ENCODE measurements around the gene RAB7A. TPM values are rescaled to one million over a fixed set of nuclear protein-coding genes. Genes with fewer than 3 reads are reported as not detected.

Gene RAB7A
- total RNA-seq, 1 experiment from 2014 or later = 284 TPM

GRCh38 chr3:128784232-128784631 is 58.2 kb downstream of the RAB7A start:
- intact Hi-C loops (cut with micrococcal nuclease; ENCODE audit: unreplicated experiment) = loop anchor here (5.0 kb wide), 1 partner anchor 102 kb away; no protein-coding TSS in a partner anchor
- Mint-ChIP-seq H3K36me3 (ENCODE audit: insufficient read depth, unreplicated experiment) (peaks cover 7% of the 10 kb centered on the region), H3K4me1 (ENCODE audit: low read depth, unreplicated experiment) (peaks cover 38% of the 10 kb centered on the region), H3K9me3 (ENCODE audit: unreplicated experiment) (no peaks in the 10 kb centered on the region), H3K27ac (ENCODE audit: unreplicated experiment) (peak overlapping the region; percentile 47), H3K4me3 (ENCODE audit: unreplicated experiment) (no peak overlapping the region), H3K27me3 (ENCODE audit: insufficient read depth, unreplicated experiment) (no peaks in the 10 kb centered on the region)
- DNase-seq = peak in 1 of 2 experiments; percentile 41
- Histone ChIP-seq H3K9me3 (no peaks in the 10 kb centered on the region), H3K4me3 (ENCODE audit: low read depth, low read length) (no peak overlapping the region), H3K4me1 (peaks cover 20% of the 10 kb centered on the region), H3K27me3 (replicated peaks; ENCODE audit: control insufficient read depth, insufficient read depth, low read length) (no peaks in the 10 kb centered on the region), H3K36me3 (ENCODE audit: control insufficient read depth, insufficient read depth, low read length) (peaks cover 2% of the 10 kb centered on the region)
- ChIA-PET CTCF (no interaction called here), POLR2A (no interaction called here)
- TF ChIP-seq CTCF (IDR thresholded peaks at IDR 0.05; ENCODE audit: insufficient read depth in 1 of 2, low read depth in 1 of 2, low read length in 1 of 2, severe bottlenecking in 1 of 2, unreplicated experiment in 1 of 2) = peak in 1 of 2 experiments; percentile 56
- no TSS peak for BruUV-seq (replicated peaks)

- DNase-seq = no peak
- Histone ChIP-seq H3K4me1 (peaks cover 17% of the 10 kb centered on the region), H3K4me3 (ENCODE audit: low read depth, low read length) (no peak overlapping the region), H3K9me3 (no peaks in the 10 kb centered on the region), H3K27me3 (replicated peaks; ENCODE audit: control insufficient read depth, insufficient read depth, low read length) (no peaks in the 10 kb centered on the region), H3K36me3 (ENCODE audit: control insufficient read depth, insufficient read depth, low read length) (peaks cover 2% of the 10 kb centered on the region)
- Mint-ChIP-seq H3K9me3 (ENCODE audit: unreplicated experiment) (no peaks in the 10 kb centered on the region), H3K36me3 (ENCODE audit: insufficient read depth, unreplicated experiment) (peaks cover 7% of the 10 kb centered on the region), H3K27me3 (ENCODE audit: insufficient read depth, unreplicated experiment) (no peaks in the 10 kb centered on the region), H3K4me3 (ENCODE audit: unreplicated experiment) (no peak overlapping the region), H3K27ac (ENCODE audit: unreplicated experiment) (peak overlapping the region; percentile 47), H3K4me1 (ENCODE audit: low read depth, unreplicated experiment) (peaks cover 34% of the 10 kb centered on the region)
- intact Hi-C loops (cut with micrococcal nuclease; ENCODE audit: unreplicated experiment) = loop anchor here (5.0 kb wide), 1 partner anchor 103 kb away; no protein-coding TSS in a partner anchor
- BruUV-seq (replicated peaks) = no TSS peak
- ChIA-PET CTCF (interaction anchor here (0.7 kb wide), 2 partner anchors 10 to 510 kb away, joined by 4 to 6 read pairs; no protein-coding TSS in a partner anchor), POLR2A (no interaction called here)
- no peak for TF ChIP-seq CTCF (IDR thresholded peaks at IDR 0.05; ENCODE audit: insufficient read depth in 1 of 2, low read depth in 1 of 2, low read length in 1 of 2, severe bottlenecking in 1 of 2, unreplicated experiment in 1 of 2)
These were observed 58.9 kb downstream of the RAB7A start for GRCh38 chr3:128784843-128785242.

- no peak overlapping the region for H3K27ac Mint-ChIP-seq (ENCODE audit: unreplicated experiment)
These were observed 60.5 kb downstream of the RAB7A start for GRCh38 chr3:128786434-128787020.

More at GRCh38 chr3:128786434-128787020, 60.5 kb downstream of the RAB7A start:
- Histone ChIP-seq H3K4me1 (peaks cover 11% of the 10 kb centered on the region), H3K36me3 (ENCODE audit: control insufficient read depth, insufficient read depth, low read length) (peaks cover 2% of the 10 kb centered on the region), H3K9me3 (no peaks in the 10 kb centered on the region), H3K27me3 (replicated peaks; ENCODE audit: control insufficient read depth, insufficient read depth, low read length) (no peaks in the 10 kb centered on the region), H3K4me3 (ENCODE audit: low read depth, low read length) (no peak overlapping the region)
- POLR2A ChIA-PET = no interaction called here
- Mint-ChIP-seq H3K27me3 (ENCODE audit: insufficient read depth, unreplicated experiment) (no peaks in the 10 kb centered on the region), H3K4me3 (ENCODE audit: unreplicated experiment) (no peak overlapping the region), H3K36me3 (ENCODE audit: insufficient read depth, unreplicated experiment) (peaks cover 7% of the 10 kb centered on the region), H3K4me1 (ENCODE audit: low read depth, unreplicated experiment) (peaks cover 22% of the 10 kb centered on the region), H3K9me3 (ENCODE audit: unreplicated experiment) (no peaks in the 10 kb centered on the region)
- DNase-seq = no peak
- intact Hi-C loops (cut with micrococcal nuclease; ENCODE audit: unreplicated experiment) = no loop called here
- TF ChIP-seq CTCF (IDR thresholded peaks at IDR 0.05; ENCODE audit: insufficient read depth in 1 of 2, low read depth in 1 of 2, low read length in 1 of 2, severe bottlenecking in 1 of 2, unreplicated experiment in 1 of 2) = no peak
- no TSS peak for BruUV-seq (replicated peaks)
- CTCF ChIA-PET = interaction anchor here (1.2 kb wide), 1 partner anchor 106 kb away, joined by 11 read pairs; no protein-coding TSS in a partner anchor

Measured in Caco-2 (cell line).